ENCODE measurements around the gene PCSK2.

Gene PCSK2

DNA sequence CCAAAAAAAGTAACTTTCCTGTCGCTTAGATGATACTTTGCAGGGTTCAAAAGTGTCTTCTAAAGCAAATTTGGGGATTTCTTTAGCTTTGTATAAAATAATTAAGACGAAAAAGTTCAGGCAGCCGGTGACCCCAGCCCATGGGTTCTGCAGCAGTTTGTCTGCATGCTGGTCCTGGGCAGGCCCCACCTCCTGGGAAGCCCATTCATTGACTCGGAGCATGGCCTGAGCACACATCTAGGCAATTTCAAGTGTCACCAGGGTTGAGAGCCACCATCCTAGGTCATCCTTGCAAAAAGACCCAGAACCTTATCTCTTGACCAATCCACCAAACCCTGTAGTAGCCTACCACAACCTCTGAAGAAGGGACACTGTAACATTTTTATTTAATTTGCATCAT, 283.7 kb downstream of the PCSK2 start:
- no peak for DNase-seq

DNA sequence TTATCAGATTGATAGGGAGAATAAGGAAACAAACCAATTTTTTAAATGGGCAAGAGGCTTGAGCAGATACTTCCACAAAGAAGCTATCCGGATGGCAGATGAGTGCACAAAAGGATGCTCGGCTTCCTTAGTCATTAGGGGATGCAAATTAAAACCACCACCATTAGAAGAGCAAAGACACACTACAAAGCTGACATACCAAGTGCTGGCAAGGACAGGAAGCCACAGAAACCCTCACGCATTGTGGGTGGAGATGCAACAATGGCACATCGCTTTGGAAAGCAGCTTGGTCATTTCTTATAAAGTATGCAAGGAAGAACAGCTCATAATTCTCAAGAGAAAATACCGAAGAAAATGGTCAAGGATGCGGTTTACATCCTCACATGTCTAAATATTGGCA, 284.6 kb downstream of the PCSK2 start:
- no peak for DNase-seq

DNA sequence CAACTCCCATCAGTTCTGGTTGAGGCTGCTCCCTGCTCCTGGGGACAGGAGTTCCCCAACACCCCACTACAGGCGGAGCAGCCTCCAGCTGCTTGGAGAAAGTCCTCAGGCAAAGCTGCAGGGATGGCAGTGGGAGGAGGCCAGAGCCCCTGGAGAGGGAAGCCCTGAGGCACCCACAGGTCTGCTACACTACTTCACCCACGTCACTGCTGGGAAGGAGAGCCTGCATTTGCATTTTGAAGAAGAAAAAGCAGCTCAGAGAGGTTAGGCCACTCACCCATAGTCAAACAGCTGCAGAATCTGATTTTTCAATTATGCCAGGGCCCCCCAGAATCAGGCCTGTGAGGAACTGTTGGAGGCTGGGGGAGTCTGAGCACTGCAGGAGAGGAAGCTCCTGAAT, 287.1 kb downstream of the PCSK2 start:
- DNase-seq: no peak

DNA sequence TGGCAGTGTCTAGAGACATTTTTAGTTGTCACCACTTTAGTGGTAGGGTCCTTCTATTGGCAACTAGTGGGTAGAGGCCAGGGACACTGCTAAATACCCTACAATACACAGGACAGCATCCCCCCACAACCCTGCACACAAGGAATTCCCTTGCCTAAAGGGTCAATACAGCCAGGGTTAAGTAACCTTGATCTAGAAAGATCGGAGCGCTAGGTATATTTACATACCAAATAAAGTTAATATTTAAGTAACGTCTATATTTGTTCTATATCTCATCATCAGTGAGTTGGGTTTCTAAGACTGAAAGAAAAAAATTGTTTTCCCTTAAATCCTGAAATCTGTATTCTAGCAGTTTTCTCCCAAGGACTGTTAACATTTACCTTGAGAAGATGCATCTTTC, 288.2 kb downstream of the PCSK2 start:
- DNase-seq: no peak

DNA sequence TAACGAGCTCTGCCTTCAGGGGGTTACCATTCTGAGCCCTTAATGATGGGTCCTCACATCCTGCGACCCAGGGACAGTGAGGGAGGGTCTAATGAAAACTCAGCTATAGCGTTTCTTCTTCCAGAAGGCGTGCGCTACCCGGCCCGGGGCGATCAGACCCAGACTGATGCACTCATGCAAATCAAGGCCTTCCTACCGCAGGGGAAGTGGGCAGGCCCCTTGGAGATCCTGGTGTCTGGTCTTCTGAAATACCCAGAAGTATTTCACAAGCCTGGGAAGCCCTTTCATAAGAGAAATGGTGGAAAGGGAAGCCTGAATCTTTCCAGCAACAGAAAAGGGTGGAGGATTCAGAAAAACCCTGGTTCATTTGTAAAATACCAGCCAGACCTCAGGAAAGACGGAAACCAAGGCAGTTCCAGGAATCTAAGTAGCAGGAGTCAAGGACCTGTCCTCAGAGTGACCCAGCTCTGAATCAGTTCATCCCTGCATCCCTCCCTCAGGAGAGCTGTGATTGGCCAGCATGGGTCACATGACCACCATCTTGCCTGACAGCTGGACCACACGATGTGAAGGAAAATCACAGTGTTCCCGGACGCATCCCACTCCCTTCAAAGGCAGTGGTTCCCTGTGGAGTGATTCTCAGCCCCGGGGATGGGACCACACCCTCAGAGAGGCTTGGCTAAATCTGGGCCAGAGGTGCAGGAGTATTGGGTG, 291.7 kb downstream of the PCSK2 start:
- no peak for DNase-seq

DNA sequence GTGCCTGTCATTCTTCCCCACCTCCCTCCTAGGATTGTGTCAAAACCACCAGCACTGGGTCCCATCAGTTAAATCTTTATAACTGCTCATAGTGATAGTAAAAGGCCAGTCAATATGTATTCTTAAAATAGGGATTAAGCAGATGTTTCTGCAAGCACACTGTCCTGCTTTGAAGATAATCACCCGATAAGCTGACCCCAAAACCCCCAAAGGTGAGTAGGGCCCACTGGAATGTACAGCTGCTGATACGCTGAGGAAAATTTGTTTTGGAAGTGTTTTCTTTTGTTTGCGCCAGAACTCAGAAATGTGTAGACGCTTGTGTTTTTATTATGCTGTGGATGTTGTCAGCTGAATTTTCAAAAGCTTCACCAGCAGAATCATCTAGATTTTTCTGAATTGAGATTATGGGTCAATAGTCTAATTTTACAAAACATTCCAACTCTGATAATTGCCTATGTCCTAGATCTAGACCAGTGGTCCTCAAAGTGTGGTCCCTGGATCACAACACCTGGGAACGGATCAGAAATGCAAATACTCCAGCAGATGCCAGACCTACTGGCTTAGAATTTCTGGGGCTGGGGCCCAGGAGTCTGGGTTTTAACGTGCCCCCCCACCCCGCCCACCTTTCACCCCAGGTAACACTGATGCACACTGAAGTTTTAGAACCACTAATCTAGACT, 292.9 kb downstream of the PCSK2 start:
- no peak for DNase-seq

DNA sequence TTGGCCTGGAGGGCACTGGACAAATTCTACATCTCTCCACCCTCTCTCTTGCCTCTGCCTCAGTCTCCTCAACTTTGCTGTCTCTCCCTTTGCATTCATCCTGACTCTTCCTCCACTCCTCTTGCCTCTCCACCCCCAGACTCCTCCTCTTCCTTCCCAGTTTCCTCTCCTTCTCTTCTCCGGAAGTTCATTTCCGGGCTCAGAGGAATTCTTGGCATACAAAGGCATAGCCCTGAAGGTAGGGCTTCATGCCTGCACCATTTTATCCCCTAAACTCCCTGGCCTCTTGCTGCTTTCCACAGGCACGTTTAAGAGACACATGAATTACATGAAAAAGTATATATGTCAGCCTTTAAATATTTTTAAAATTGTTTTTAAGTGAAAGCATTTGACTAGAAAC, 293.7 kb downstream of the PCSK2 start:
- no peak for DNase-seq

DNA sequence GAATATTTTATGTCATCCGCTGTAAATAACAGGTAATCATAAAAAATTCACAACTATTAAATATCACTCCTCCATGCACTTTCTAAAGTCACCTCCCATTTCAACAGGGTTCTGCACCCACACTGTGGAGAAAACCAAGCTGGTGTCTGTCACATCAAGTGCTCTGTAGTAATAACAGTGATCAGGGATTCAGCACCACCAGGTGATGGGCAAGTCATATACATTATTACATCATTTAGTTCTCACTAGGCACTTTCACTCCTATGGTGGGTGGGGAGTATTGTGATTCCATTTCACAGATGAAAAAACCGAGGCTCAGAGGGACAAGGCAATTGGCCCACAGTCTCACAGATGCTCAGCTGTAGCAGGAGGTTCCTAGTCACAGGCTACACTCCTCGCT, 295.7 kb downstream of the PCSK2 start:
- no peak for DNase-seq

DNA sequence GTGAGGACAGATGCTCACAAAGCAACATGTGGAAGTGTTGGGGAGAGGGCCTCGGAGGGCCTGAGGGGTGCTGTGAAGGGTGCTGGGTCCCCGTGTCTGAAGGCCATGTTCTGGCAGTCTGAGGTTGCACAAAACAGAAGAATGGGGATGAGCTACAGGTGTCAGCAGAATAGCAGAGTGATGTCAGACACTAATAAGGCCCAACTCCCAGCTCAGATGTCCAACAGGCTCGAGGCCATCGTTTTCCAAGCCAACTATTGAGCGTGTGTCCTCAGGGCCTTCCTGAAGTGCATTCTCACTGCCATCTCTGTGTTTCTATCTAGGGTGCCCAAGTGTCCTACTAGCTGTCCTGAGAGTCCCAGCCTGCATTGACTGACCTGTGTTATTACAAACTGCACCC, 296.5 kb downstream of the PCSK2 start:
- DNase-seq: no peak

DNA sequence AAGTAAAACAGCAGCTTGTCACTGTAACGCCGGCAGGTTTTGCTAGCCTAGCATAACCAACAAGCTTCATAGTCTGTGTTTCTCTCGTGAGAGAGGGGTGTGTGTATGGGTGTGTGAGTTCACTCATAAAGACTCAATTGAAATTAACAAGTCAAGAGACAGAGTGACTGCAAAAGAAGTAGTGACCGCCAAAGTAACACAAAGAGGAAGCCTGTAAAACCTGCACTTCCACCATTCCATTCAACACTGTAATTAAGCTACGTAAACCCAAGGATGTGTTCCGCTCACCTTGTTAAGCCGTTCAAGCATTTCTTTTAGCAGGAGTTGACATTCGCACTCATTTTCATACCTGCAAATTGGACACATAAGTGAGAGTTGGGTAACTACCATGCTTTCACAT, 297.7 kb downstream of the PCSK2 start:
- DNase-seq: no peak

DNA sequence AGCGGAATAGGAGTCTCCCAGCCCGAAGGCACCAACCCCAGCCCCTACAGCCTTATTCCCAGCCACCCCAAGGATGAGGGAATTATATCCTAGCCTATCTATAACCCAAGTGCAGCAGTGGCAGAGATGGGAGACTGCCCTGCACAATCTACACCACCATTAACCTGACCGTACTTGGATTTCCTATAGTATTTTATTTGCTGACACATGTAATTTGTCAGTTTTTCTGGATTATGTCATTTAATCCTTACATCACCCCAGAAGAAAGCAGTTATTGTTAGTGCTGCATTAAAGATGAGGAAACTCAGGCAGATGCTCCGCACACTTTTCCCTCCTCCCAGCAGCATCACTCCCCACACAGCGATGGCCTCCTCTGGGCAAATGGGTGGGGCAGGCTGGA, 298.3 kb downstream of the PCSK2 start:
- DNase-seq: no peak

DNA sequence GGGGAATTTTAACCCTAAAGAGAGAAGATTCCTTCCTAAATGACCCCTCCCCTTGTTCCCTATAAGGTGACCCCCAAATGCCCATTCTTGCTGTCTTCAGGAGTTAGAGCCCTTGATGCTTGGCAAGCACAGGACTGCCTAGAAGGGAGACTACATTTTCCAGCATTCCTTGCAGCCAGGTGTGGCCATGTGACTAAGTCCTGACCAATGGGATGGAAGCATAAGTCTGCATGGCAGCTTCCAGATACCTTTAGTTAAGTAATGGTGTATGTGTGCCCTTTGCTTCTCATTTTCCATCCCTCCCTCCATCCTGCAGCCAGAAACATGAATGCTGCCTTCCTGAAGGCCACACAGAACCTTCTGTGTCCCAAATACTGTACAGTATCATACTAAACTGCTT, 298.8 kb downstream of the PCSK2 start:
- DNase-seq: no peak

DNA sequence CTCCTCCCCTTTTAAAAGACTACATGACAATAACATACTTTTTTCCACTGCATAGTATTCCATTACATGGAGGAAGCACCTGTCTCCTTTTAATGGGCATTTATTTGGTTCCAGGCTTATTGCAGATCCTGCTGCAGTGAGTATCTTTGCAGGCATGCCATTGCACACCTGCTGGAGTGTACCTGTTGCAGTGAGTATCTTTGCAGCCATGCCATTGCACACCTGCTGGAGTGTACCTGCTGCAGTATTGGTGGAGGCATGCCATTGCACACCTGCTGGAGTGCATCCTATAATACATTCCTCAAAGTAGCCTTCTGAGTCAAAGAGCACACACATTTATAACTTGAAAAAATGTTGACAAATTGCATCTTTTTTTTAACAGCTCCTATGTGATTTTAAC, 302.7 kb downstream of the PCSK2 start:
- DNase-seq: no peak

DNA sequence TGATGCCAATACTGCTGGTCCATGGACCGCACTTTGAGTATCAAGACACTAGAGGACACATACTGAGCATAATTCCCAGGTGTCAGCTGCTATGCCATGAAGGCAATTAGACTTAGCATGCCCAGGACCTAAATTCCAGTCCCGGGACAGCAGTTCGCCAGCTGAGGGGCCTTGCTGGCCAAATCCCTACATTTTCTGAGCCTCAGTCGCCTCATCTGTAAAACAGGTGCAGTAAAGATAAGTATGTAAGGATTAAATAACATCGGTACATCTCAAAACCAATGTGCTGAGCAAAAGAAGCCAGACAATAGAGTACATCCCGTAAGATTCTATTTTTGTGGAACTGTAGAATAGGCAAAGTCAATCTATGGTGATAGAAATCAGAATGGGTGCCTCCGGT, 303.3 kb downstream of the PCSK2 start:
- DNase-seq: no peak

DNA sequence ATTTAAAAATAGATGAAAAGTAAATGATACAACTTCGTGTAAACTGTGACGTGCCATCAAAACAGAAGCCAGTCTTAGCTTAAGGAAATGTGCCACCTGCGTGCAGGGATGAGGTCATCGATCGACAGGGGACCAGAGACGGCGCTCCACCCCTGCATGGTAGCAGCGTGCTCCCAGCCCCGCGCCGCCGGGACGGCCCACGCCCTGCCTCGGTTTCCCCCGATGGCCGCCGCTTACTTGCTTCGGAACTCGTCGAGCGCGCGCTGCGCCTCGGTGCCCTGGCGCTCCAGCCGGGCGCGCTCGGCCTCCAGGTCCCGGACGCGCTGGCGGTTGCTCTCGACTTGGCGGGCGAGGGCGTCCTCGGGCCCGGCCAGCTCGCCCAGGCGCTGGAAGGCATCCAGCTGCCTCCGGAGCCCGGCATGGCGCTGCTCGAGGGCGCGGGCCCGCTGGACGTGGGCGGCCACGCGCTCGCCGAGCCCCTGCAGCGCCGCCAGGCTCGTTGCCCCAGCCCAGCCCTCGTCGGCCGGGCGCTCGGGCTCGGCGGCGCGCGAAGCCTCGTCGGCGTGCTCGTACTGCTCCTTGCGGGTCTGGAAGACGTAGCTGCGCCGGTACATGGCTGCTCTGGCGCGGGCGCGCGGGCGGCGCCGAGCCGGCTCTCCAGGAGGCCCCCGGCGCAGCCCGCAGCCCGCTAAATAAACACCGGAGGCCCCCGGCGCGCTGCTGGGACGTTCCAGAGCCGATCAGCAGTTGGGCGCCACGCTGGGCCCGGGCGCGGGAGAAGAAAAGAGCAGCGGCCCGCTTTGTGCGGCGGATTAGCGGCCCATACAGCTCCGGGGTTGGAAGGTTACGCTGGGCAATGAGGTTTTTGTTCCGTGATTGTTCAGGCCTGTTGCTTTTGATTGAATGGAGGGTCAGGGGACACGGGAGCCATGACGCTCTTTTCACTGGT, 304.1 kb downstream of the PCSK2 start, which contains the start of gene BFSP1:
BFSP1 (minus strand) TSS at position 664 of the 949 bp plus-strand sequence; CDS start at position 614, 50 bp downstream.
- DNase-seq: no peak

DNA sequence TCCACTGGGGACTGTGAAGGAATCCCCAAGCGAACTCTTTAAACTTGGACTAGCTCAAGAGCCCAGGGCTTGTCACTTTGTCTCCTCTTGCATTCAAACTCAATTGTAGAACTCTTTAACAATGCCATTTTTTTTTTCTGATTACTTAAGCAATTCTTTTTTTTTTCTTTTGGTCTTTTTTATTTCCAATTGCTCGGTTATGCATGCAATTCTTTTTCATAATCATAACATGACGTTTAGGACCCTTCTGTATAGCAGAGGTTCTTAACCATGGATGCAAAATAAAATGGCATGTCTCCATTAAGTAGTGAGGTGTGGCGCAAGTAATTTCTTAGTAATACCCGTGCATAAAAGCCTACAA, 304.8 kb downstream of the PCSK2 start:
- no peak for DNase-seq

DNA sequence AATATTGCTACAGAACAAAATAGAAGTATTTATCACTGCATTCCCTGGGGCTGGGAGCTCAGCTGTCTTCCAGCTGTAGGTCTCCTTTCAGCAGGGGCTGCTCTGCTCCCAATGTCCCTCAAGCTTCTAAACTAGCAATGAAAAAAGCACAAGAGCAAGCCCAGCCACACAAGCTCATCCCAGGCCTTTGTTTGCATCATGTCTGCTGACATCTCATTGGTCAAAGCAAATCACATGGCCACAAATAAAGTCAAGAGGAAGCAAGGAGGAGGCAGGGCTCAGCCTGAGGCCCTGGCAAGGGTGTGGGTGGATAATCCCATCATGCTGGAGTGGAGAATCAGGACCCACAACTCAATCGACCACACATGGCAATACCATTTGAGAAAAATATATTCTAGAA, 306.6 kb downstream of the PCSK2 start:
- no peak for DNase-seq

DNA sequence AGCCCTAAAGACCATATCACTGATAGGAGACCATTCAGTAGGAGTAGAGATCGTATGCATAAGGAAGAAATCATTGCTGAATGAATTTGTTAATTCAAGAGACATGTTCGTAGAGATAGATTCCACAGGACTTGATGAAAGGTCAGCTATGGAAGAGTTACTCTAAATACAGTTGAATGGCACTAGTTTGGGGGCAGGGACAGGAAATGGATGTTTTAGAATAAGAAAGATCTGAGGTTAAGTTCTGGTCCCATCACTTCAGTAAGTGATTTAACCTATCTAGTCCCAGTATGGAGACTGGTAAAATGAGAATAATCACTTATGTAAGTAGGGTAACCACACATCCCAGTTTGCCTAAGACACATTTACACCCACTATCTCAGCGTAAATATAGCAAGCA, 307.2 kb downstream of the PCSK2 start:
- no peak for DNase-seq
